Forelimb muscle (tissue), 1 donor: ENCODE results near the gene TTC7B. TPM values are rescaled to one million over a fixed set of nuclear protein-coding genes. Genes with fewer than 3 reads are reported as not detected.

Source experiments
- DNase-seq: peaks from one replicate; pipeline ENCODE4 v3.0.0-alpha.2; 2013; ENCODE audit warnings: low read depth
- polyA plus RNA-seq: library from polyadenylated mRNA; unstranded; fragments of 120-200 nt; gene quantifications from one replicate; pipeline ENCODE4 v1.2.1, GENCODE V29; 2013; ENCODE audit not compliant: insufficient read length

Gene TTC7B
- polyA plus RNA-seq, 1 donor = 33.2 TPM

DNA sequence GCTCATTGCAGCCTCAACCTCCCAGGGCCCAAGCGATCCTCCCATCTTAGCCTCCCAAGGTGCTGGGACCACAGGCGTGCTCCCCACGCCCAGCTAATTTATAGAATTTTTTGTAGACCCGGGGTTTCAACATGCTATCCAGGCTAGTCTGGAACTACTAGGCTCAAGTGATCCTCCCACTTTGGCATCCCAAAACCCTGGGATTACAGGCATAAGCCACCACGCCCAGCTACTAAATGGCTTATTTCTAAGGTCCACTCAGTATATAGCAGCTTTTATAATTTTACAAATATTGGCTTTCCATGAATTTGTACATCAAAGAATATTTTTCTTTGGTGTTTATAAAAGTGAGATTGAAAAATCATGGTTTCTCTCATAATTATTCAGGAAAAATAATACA is 167.8 kb downstream of the TTC7B start:
- no peak for DNase-seq

DNA sequence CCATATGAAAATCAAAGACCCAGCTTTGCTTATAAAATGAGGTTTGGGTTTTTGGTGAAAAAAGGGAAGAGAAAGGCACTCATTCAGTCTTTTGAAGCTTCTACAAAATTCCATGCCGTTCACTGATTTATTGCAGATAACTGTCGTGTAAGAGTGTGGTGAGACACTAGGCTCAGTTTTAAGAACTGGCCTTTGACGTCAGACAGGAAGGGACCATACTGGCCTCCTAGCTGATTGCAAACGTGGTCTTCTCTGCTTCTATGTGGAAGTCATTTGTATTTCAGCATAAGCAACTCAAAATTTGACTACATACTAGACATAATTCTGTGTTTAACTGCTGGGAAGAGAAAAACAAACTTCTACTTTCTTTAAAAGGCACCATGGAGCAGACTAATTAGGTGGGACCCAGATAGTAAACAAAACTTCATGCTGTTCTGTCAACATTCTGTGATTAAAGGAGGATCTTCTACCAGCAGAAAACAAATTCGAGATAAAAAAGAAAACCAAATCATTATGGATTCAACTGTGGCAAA is 168.7 kb downstream of the TTC7B start:
- DNase-seq = no peak

DNA sequence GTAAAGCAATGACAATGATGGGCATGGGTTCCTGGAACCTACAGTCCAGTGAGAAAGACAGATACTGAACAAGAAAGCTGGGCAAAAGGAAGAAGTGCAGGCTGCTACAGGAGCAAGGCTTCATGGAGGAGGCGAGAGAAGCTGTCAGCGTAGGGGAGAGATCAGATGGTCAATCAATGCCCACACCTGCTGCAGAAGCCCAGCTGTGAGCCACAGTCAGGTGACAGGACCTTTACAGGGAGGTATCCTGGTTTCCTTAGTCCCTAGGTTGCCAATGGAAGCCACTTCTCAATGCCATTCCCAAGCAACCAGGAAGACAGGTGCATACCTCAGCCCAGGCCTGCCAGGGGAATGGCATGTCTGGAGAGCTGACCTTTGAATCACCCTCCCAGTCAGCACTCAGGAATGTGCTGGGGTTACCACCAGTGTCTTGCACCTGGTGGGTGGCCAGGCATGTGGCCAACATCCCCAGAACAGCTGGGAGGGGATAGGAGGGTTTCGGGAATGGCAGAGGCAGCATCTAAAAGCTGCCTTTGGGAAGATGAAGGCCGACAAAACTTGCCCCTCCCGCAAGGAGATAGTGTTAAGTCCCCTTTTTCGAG is 170.3 kb downstream of the TTC7B start:
- DNase-seq = no peak

DNA sequence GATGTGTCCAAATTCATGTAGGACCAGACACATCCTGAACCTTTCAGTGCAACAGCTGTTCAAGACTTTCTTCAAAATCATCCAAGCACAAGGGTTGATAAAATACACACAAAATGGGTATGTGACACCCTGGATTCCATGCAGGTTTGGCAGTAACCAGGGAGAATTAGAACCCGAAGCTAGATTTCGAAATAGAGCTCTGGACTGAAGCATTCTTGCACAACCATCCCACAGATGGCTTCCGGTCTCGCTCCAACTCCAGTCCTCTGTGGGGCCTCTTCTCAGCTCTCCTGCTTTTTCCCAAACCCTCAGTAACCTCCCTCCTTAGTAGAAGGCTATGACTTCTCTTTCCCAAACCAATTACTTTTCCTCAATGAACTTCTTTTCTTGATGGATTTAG is 171.3 kb downstream of the TTC7B start:
- no peak for DNase-seq

DNA sequence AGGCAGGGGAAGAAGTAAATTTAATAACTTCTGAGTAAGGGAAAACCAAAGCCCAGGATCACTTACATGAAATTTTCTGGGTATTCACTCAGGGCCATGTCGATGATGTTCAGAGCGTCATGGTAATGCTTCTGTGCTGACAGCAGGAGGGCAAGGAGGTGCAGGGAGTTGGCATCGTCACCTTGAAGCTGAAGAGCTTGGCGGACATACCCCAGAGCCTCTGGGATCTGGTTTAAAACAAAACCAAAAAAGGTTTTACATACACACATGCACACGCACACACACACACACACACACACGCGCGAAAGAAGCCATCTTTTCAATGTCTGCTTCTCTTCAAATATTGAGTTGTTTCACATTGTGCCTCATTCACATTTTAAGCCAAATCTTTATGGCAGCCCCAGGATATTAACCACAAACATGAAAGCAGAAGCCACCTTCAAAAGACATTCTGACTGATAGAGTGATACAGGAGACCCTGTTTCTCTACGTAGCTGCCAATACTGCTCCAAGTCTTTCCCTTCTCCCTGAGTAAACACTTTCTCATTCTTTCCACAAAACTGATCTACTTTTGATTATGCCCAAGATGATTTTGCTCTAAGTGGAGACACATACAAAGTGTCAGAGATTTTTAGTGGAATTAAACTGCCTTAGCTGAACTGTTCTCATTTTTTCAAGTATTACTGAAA is 172.1 kb downstream of the TTC7B start:
- no peak for DNase-seq

DNA sequence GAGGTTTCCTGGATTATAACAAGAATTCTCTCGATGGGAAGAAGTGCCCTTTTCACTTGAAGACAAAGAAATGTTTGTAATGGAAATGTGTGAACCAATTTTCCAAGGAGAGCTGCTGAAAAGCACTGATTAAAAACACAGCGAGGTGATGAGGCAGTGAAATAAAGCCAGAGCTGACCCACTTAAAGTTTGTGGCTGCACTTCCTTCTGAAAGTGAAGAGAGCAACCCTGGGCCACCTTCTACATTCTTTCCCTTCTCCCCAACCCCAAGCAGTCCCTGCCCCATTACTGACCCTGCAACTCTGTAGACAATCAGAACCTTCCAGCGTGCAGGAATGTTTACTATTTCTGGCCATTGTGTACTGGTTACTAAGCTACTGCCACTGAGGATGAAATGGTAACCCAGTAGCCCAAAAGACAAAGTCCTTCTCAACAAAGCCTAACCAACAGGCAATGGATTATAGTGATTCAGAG is 173.9 kb downstream of the TTC7B start:
- no peak for DNase-seq

DNA sequence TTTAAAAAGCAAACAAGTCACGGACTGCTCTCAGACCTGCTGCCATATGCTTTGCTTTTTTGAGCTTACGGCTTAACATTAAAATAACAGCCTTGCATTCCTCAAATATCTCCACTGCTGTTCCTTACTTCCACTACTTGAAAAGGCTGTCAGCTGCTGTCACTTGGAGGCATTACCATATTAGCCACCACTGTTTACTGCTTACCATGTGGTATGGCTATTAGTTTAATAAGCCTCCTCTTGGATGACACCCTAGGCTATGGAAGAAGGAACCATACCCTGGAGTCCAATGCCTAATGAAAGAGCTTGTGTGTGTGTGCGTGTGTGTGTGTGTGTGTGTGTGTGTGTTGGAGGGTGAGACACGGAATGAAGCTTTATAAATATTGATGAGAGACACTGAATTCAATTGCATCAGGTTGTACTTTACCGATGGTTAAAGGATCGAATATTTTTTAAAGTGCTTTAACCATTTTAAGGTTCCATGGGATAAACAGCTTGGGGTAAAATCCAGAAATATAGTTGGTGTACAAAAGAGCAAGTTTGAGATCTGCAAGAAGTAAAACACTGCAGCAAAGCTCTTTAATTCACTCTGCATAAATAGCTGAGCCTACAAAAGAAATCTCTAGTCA is 174.5 kb downstream of the TTC7B start:
- no peak for DNase-seq

DNA sequence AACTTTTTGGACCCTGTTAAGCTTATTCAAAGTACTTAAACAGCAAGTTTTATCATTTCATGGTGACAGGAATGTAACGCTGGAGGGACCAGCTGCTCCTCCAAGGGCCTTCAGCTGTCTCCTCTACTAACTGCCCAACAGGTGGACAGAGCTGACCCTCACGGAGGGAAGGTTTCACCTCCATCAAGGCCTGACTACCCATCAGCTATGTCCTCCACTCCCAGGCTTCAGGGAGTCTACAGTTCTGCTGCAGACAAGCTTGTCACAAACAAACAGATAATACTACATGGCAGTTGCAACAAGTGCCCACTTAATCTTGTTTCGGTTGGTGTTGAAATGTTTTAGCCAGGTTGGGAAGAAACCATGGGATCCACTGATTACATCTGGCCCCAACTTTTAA is 175.1 kb downstream of the TTC7B start:
- no peak for DNase-seq

DNA sequence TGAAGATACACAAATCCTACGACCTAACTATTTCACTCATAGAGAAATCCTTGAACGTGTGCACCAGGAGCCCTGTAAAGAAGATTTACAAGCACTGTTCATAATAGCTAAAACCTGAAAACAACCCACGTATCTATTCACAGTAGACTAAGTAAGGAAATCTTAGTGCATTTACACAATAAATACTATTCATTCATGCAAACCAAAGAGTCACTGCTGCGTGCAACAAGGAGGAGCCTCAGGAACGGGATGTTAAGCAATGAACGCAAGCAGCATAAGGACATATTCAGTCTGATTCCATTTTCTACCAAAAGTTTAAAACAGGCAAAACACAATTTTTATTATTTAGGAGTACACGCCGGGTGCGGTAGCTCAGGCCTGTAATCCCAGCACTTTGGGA is 176.6 kb downstream of the TTC7B start:
- no peak for DNase-seq

DNA sequence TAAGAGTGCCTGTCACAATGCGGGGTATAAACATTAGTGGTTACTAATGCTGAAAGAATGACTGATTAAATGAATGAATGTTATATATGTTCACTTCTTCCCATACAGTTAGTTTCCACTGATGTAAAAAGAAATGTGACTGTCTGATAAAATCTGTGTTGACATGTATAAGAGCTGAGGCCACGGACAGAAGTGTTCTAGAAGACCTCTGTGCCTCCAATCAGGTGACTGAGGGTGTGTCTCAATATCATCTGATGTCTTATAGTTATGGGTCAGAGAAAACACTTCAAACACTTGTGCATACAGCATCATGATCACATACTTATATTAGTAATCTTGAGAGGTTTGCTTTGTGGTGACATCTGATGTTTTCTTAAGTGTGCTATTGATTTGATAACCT is 183.4 kb downstream of the TTC7B start:
- no peak for DNase-seq

DNA sequence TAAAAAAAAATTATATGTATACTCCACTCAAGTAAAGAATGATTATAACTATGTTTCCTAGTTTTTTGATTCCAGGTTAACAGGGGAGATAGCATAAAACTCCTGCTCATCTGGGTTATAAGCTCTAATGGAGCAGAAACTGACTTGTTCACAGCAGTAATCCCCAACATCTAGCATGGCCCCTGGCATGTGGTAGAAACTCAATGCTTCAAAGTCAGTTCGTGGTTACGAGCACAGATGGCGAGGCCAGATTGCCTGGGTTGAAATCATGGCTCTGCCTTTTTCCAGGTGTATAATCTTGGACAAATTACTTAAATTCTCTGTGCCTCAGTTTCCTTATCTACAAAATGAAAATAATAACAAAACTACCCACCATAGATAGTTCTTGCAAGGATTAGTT is 183.8 kb downstream of the TTC7B start:
- DNase-seq = no peak

DNA sequence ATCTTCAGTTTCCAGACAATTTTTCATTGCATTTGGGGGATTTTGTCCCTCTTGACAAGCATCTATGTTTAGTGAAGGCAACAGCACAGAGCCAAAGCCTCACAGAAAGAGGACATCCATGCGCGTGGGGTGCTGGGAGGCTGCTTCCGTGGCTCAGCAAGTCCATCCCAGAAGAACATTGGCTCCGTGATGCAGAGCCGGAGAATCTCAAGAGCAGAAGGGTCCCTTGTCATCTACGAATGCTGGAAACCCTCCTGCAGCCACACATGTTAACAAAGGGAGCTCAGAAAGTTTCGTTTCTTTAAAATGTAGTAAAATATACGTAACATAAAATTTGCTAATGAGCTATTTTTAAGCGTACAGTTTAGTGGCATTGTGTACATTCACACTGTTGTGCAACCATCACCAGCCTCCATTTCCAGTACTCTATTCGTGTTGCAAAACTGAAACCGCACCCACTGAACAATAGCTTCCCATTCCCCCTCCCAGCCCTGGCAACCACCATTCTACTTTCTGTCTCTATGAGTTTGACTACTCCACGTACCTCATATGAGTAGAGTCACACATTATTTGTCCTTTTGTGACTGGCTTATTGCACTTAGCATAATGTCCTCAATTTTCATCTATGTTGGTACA is 185.9 kb downstream of the TTC7B start:
- DNase-seq = no peak

DNA sequence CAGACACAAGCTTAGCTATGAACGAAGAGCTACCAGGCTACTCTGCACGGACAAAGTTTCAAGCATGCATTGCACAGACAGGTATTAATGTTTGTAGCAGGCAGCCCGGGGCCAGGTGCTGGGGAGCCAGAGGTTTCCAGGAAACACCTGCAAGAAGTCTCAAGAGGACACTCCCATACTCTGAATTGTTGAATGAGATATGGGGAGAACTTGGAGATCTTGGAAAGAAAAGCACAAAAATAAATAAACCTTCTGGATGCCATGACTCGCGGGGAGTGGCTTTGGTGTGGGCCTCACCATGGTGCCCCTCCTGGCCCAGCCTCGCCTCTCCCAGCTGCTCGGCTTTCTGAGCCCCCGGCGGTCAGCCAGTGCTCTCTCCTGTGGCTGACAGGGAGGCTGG is 186.8 kb downstream of the TTC7B start:
- DNase-seq = no peak

DNA sequence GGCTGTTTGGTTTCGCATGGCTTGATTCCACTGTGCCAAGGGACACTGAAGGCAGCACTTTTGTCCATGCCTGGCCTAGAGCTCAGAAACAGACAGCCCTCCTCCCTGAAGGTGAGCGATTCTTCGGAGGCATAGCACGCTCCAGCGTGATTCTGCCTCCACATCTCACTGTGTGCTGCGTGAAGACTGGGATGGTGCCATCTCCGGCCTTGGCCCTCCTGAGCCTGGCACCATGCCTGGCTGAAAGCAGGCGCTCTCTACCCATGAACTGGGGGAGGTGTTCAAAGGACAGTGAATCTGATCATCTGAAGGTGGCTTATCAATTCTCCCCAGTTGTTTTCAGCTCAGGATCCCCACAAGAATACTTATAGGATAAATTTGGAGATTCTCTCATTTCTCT is 187.4 kb downstream of the TTC7B start:
- DNase-seq = no peak

DNA sequence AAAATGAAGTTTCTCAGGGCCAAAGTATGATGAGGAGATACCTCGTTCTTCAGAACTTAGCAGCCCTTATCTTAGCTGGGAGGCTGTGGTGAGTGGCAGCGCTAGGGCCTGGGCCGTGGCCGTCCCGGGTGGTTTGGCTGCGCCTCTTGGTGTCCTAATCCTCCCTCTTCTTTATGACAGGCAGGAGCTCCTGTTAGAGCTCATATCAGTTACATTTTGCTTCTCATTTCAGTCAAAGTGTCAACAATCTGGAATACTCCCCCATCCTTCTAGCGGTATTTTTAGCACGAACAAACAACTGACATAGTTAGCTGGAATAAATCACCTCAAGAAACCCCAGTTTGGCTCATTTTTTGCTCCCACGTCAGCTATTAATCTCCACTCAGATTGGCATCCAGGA is 188.8 kb downstream of the TTC7B start:
- DNase-seq = no peak

DNA sequence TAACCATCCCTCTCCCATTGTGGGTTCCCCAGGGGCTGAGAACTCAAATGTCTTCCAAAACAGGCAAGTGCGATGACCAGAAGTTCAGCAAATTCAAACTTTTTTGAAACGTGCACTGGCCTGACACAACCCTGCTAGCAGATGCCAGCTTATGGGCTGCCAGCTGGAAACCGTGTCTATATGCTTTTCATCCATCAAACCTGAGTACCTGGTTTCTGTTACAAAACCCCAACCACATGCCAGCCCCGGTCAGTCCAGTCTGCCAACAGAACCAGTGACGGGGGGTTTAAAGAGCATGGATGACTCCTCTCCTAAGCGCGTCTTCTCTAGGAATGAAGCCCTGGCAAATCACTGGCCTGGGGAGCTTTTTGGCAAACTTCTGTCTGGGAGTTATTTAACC is 189.7 kb downstream of the TTC7B start:
- DNase-seq = no peak

DNA sequence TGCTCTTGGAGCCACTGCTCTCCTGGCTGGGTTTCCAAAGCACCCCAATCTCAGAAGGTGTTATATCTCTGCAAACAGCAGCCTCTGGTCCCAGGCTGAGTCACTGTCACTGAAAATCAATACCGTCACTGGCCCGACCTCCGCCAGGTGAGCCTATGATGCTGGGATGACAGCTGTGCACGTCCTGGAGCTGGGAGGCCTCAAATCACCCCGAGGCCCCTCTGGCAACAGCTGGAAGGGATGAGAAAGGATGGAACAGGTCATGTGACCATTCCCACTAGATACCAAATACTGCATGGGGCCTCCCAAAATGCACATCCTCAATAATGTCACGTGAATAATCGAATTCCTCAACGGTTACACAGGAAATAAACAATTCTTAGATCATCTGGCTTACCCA is 190.8 kb downstream of the TTC7B start:
- DNase-seq = no peak

DNA sequence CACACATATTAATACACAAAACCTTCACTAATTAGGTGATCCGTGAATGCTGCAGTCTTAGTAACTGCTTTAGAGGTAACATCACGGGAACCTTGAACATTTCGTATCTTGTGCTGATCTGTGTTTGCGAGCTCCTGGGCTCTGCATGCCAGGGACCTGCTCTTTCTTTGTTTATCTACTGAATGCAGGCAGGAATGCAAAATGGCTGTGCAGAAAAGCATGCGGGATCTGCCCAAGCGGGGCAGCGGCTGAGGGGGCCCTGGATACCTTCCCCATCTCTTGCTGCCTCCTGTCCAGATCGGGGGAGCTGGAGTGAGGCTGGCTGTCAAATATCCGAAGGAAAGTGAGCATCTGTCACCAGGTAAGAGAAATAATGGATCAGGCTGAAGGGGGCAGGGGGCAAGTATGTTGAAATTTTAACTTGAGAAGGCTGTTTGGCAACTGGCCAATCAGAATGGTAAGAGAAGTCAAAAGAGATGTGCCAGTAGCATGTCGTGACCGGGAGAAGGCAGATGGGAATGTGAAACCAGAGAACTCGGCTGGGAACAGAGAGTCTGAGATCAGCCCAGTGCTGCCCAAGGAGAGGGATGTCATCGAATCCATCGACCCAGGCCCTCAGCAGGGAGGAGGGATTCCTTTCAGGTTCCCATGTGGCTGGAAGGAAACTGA is 191.4 kb downstream of the TTC7B start:
- DNase-seq = no peak

DNA sequence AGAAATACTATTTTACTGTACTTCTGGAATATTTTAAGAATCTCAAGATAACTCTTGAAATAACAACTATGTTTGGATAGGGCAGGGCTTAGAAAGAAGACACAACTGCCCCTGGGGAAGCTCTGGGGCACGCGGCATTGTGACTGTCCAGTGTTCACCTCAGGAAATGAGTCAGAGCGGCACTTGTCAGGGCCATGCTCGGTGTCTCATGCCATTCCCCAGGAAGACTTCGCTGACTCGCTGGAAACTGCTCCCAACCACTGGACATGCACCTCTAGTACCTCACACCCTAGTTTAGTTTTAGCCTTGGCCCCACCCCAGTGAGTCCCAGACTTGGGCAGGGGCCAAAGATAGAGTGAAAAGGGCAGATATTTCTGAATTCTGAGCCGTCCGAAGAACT is 192.0 kb downstream of the TTC7B start:
- DNase-seq = no peak

DNA sequence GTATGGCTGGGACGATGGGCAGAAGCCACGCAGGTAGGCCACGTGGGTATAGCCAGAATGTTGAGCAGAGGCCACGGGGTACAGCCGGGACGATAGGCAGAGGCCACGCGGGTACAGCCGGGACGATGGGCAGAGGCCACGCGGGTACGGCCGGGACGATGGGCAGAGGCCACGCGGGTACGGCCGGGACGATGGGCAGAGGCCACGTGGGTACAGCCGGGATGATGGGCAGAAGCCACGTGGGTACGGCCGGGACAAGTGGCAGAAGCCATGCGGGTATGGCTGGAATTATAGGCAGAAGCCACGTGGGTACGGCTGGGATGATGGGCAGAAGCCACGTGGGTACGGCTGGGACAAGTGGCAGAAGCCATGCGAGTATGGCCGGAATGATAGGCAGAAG is 195.0 kb downstream of the TTC7B start:
- DNase-seq = no peak

DNA sequence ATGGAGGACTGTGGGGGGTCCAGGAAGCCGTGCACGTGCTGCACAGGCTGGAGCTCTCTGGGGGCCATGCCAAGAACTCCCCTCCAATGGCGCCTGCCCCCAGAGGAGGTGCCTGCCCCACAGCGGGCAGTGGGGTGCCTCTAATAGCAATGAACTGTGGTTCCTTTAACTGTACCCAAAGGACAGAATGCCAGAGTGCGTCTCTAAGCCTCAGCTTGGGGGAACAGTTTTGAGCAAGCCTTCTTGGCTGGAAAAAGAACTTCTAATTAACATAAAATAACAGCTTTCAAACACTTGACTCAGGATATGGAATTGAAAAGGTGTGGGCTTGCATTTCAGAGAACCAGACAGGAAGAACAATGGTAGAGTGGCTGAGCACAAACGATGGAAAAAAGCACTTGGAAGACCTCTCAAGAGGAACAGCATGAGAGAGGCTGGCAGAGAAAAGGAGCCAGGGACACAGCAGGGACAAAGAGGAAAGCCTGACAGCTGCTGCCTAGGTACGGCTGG is 195.6 kb downstream of the TTC7B start:
- no peak for DNase-seq

DNA sequence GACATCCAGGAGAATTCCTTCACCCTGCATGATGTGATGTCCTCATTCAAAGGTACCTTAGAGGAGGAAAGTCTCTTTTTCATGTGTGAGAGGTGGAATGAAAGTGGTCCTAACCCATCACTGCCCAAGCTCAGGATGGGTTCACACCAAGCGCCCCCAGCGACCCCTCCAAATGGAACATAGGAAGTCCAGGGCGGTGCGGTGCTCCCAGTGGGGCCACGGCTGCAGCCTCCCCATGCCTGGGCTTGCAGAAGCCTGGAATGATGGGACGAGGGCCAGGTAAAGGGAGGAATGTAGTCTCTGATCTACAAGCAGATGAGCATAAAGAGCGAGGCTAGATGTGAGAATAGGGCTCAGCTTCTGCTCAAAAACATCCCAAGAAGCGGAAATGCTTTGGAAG is 196.3 kb downstream of the TTC7B start:
- no peak for DNase-seq
